AG04450 (cell line): Measurements from ENCODE around the gene DOCK3. TPM values are rescaled to one million over a fixed set of nuclear protein-coding genes. Genes with fewer than 3 reads are reported as not detected.
"Not testable (repeated sequence)": the region's sequence is repeated elsewhere in the genome, so short reads cannot be mapped to it uniquely, and the experiment has no call there.

ENCODE experiments used
- CTCF ChIA-PET: fragments of 300-600, 350-600 bp; formaldehyde crosslinking; extraction: SDS; loops from one replicate; lab custom pipeline; 2022; ENCODE audit warnings: antibody characterized with exemption, inconsistent platforms; lab: Charles Lee
- POLR2A ChIA-PET: fragments of 350-600 bp; formaldehyde crosslinking; extraction: SDS; loops from one replicate; lab custom pipeline; 2021; ENCODE audit warnings: antibody characterized with exemption, inconsistent platforms; lab: Yijun Ruan, JAX
- DNase-seq: peaks from one replicate; pipeline ENCODE4 v3.0.0-alpha.2; 2011; ENCODE audit warnings: low read depth, low spot score
- H3K27ac ChIP-seq: one replicate; pipeline ENCODE4 v1.5.1; 2012; ENCODE audit warnings: low read depth, low read length, control low read depth
- H3K27me3 ChIP-seq: one replicate; pipeline ENCODE4 v1.6.0; 2012; ENCODE audit warnings: low read length; ENCODE audit not compliant: control insufficient read depth, insufficient read depth
- H3K4me3 ChIP-seq: 2 replicates; pipeline ENCODE4 v1.5.1; 2011; ENCODE audit warnings: mild to moderate bottlenecking, low read depth, low read length, control low read depth
- H3K9me3 ChIP-seq: 2 replicates; pipeline ENCODE4 v1.5.1; 2012; ENCODE audit warnings: low read length; ENCODE audit not compliant: control insufficient read depth, insufficient read depth
- CTCF ChIP-seq: IDR thresholded peaks from 2 replicates; pipeline ENCODE4 v1.5.1; 2011; ENCODE audit warnings: low read depth, low read length, control low read depth, inconsistent platforms
- polyA plus RNA-seq: library from polyadenylated mRNA; depleted of rRNA; stranded (reverse); fragments of >200 nt; gene quantifications from 2 replicates; pipeline ENCODE4 v1.2.3, GENCODE V29; 2011

The DOCK3 gene
- polyA plus RNA-seq, 1 experiment, result 0.07 TPM

- ChIA-PET POLR2A (no interaction called here), CTCF (no interaction called here)
- Histone ChIP-seq H3K4me3 (no peak overlapping the region), H3K27ac (no peak overlapping the region), H3K27me3 (no peaks in the 10 kb centered on the region), H3K9me3 (no peaks in the 10 kb centered on the region)
- TF ChIP-seq CTCF, result no peak
- DNase-seq, result no peak
These were observed 84.3 kb downstream of the DOCK3 start for GRCh38 chr3:50759015-50759414.

GRCh38 chr3:50777680-50778079 is 103.0 kb downstream of the DOCK3 start:
- Histone ChIP-seq H3K27ac (no peak overlapping the region), H3K9me3 (no peaks in the 10 kb centered on the region), H3K4me3 (no peak overlapping the region), H3K27me3 (no peaks in the 10 kb centered on the region)
- DNase-seq, result no peak
- POLR2A ChIA-PET, result no interaction called here
- CTCF ChIA-PET, result no interaction called here
- TF ChIP-seq CTCF, result no peak

GRCh38 chr3:50781766-50782165 is 107.0 kb downstream of the DOCK3 start:
- CTCF ChIA-PET, H3K27ac ChIP-seq, POLR2A ChIA-PET, H3K27me3 ChIP-seq, DNase-seq, H3K9me3 ChIP-seq, H3K4me3 ChIP-seq: not testable (repeated sequence)

GRCh38 chr3:50786631-50787030 is 111.9 kb downstream of the DOCK3 start:
- ChIA-PET POLR2A (no interaction called here), CTCF (no interaction called here)
- TF ChIP-seq CTCF, result no peak
- no peaks in the 10 kb centered on the region for H3K9me3 ChIP-seq
- no peaks in the 10 kb centered on the region for H3K27me3 ChIP-seq
- H3K4me3 ChIP-seq, result no peak overlapping the region
- no peak for DNase-seq
- no peak overlapping the region for H3K27ac ChIP-seq

GRCh38 chr3:50790894-50791293 is 116.2 kb downstream of the DOCK3 start:
- DNase-seq, CTCF ChIA-PET: not testable (repeated sequence)

GRCh38 chr3:50792568-50792967 is 117.8 kb downstream of the DOCK3 start:
- no peak for DNase-seq
- ChIA-PET POLR2A (interaction anchor here (0.6 kb wide), 1 partner anchor 849 kb away, joined by 7 read pairs; no protein-coding TSS in a partner anchor), CTCF (no interaction called here)
- TF ChIP-seq CTCF, result no peak
- Histone ChIP-seq H3K4me3 (no peak overlapping the region), H3K27me3 (no peaks in the 10 kb centered on the region), H3K27ac (no peak overlapping the region), H3K9me3 (no peaks in the 10 kb centered on the region; the same call in 1 of the 2 replicates)

More at GRCh38 chr3:50790894-50791293, 116.2 kb downstream of the DOCK3 start:
- not testable (repeated sequence) for H3K27ac ChIP-seq, H3K9me3 ChIP-seq, H3K27me3 ChIP-seq, H3K4me3 ChIP-seq
- POLR2A ChIA-PET, result interaction anchor here (0.7 kb wide), 1 partner anchor 111 kb away, joined by 6 read pairs; no protein-coding TSS in a partner anchor

- CTCF ChIA-PET, H3K27ac ChIP-seq, H3K27me3 ChIP-seq, POLR2A ChIA-PET, DNase-seq, H3K4me3 ChIP-seq: not testable (repeated sequence)
- peaks cover 11% of the 10 kb centered on the region for H3K9me3 ChIP-seq
These were observed 129.1 kb downstream of the DOCK3 start for GRCh38 chr3:50803805-50804204.

- H3K4me3 ChIP-seq, H3K27me3 ChIP-seq, CTCF ChIA-PET, DNase-seq, POLR2A ChIA-PET, H3K27ac ChIP-seq: not testable (repeated sequence)
- peaks cover 11% of the 10 kb centered on the region for H3K9me3 ChIP-seq
These were observed 129.6 kb downstream of the DOCK3 start for GRCh38 chr3:50804376-50804775.
